Measurements from ENCODE around the gene PRSS48.
A peak's percentile ranks its signal among the peaks of the same experiment; 100 is the strongest.
"Not testable (repeated sequence)": the region's sequence is repeated elsewhere in the genome, so short reads cannot be mapped to it uniquely, and the experiment has no call there.

Gene PRSS48

GRCh38 chr4:151267104-151267503, 9.9 kb upstream of the PRSS48 start:
- Mint-ChIP-seq H3K36me3 (ENCODE audit: low read depth) (peaks cover 60% of the 10 kb centered on the region), H3K9me3 (peaks cover 21% of the 10 kb centered on the region), H3K4me3 (no peak overlapping the region), H3K4me1 (no peaks in the 10 kb centered on the region), H3K27me3 (ENCODE audit: low read depth, poor library complexity) (no peaks in the 10 kb centered on the region), H3K27ac (no peak overlapping the region)
- TF ChIP-seq CTCF (IDR thresholded peaks at IDR 0.05): no peak
- DNase-seq: no peak

GRCh38 chr4:151267822-151268535, 9.0 kb upstream of the PRSS48 start:
- no peaks in the 10 kb centered on the region for H3K4me1 Mint-ChIP-seq
- peaks cover 55% of the 10 kb centered on the region for H3K36me3 Mint-ChIP-seq (ENCODE audit: low read depth)
- H3K27me3 Mint-ChIP-seq (ENCODE audit: low read depth, poor library complexity): no peaks in the 10 kb centered on the region
- DNase-seq: no peak
- H3K27ac Mint-ChIP-seq: no peak overlapping the region
- H3K4me3 Mint-ChIP-seq: no peak overlapping the region
- H3K9me3 Mint-ChIP-seq: peaks cover 20% of the 10 kb centered on the region
- TF ChIP-seq CTCF (IDR thresholded peaks at IDR 0.05): no peak

GRCh38 chr4:151268905-151269304, 8.1 kb upstream of the PRSS48 start:
- not testable (repeated sequence) for H3K27ac Mint-ChIP-seq; H3K4me3 Mint-ChIP-seq; H3K4me1 Mint-ChIP-seq; DNase-seq; H3K27me3 Mint-ChIP-seq (ENCODE audit: low read depth, poor library complexity)
- Mint-ChIP-seq H3K36me3 (ENCODE audit: low read depth) (peaks cover 54% of the 10 kb centered on the region), H3K9me3 (peaks cover 16% of the 10 kb centered on the region)

GRCh38 chr4:151284534-151285245, 7.7 kb downstream of the PRSS48 start:
- Mint-ChIP-seq H3K4me1 (no peaks in the 10 kb centered on the region), H3K4me3 (no peak overlapping the region), H3K27me3 (ENCODE audit: low read depth, poor library complexity) (no peaks in the 10 kb centered on the region), H3K27ac (peak overlapping the region; percentile 39), H3K36me3 (ENCODE audit: low read depth) (peaks cover 63% of the 10 kb centered on the region), H3K9me3 (peaks cover 42% of the 10 kb centered on the region)
- no peak for TF ChIP-seq CTCF (IDR thresholded peaks at IDR 0.05)
- no peak for DNase-seq

- Mint-ChIP-seq H3K36me3 (ENCODE audit: low read depth) (peaks cover 80% of the 10 kb centered on the region), H3K4me1 (no peaks in the 10 kb centered on the region), H3K27me3 (ENCODE audit: low read depth, poor library complexity) (no peaks in the 10 kb centered on the region), H3K4me3 (no peak overlapping the region), H3K27ac (no peak overlapping the region), H3K9me3 (peaks cover 52% of the 10 kb centered on the region)
- no peak for DNase-seq
- no peak for TF ChIP-seq CTCF (IDR thresholded peaks at IDR 0.05)
Measured at GRCh38 chr4:151287409-151287808, 10.4 kb downstream of the PRSS48 start.

GRCh38 chr4:151291485-151291884, 14.5 kb downstream of the PRSS48 start:
- H3K36me3 Mint-ChIP-seq (ENCODE audit: low read depth): peaks cover 68% of the 10 kb centered on the region
- peaks cover 9% of the 10 kb centered on the region for H3K4me1 Mint-ChIP-seq
- peaks cover 22% of the 10 kb centered on the region for H3K9me3 Mint-ChIP-seq
- H3K4me3 Mint-ChIP-seq: no peak overlapping the region
- no peak overlapping the region for H3K27ac Mint-ChIP-seq
- TF ChIP-seq CTCF (IDR thresholded peaks at IDR 0.05): no peak
- H3K27me3 Mint-ChIP-seq (ENCODE audit: low read depth, poor library complexity): no peaks in the 10 kb centered on the region
- DNase-seq: no peak

Data from nephron progenitor cell (in vitro differentiated cells).